A549 (cell line): ENCODE measurements around the gene PTPRG. TPM values are rescaled to one million over a fixed set of nuclear protein-coding genes. Genes with fewer than 3 reads are reported as not detected.
A peak's percentile ranks its signal among the peaks of the same experiment; 100 is the strongest.

Experiments used
- ATAC-seq, 2 experiments: fragments of 200-7000 bp in 1 of 2; fragments of >200 bp in 1 of 2; cut with Nextera tagmentation in 1 of 2; cut with Tn5 transposase in 1 of 2; 3 replicates each; pipeline versions ENCODE4 v1.8.0 to v1.9.1; 2018 to 2020; ENCODE audit warnings: mild to moderate bottlenecking in 1 of 2, moderate library complexity in 1 of 2
- CTCF ChIA-PET: fragments of 300-600 bp; sonication (Branson Sonifier 250); formaldehyde crosslinking; extraction: SDS; loops from one replicate; lab custom pipeline; 2021; ENCODE audit warnings: antibody characterized with exemption, inconsistent platforms; lab: Yijun Ruan, JAX
- POLR2A ChIA-PET: fragments of 350-600 bp; formaldehyde crosslinking; extraction: SDS; loops from one replicate; lab custom pipeline; 2021; ENCODE audit warnings: antibody characterized with exemption, inconsistent platforms; lab: Yijun Ruan, JAX
- DNase-seq, 2 experiments: peaks; one replicate each; pipeline versions ENCODE4 v3.0.0 to v3.0.0-alpha.2; 2011 to 2016; ENCODE audit warnings: low read depth in 1 of 2, low spot score in 1 of 2
- FAIRE-seq: peaks from 2 replicates; lab custom pipeline; 2011; peaks lifted over from hg19 to GRCh38; lab: Jason Lieb, UNC
- H3K27ac ChIP-seq, 2 experiments: fragments of >200 bp; sonication (Bioruptor Twin); formaldehyde crosslinking; 3 replicates each; pipeline ENCODE4 v1.5.1; 2016 to 2017
- H3K4me1 ChIP-seq: fragments of >200 bp; sonication (Bioruptor Twin); formaldehyde crosslinking; 3 replicates; pipeline ENCODE4 v1.6.1; 2016
- H3K4me2 ChIP-seq: fragments of >200 bp; sonication (Bioruptor Twin); formaldehyde crosslinking; 3 replicates; pipeline ENCODE4 v1.6.1; 2016
- H3K4me3 ChIP-seq: fragments of >200 bp; sonication (Bioruptor Twin); formaldehyde crosslinking; 3 replicates; pipeline ENCODE4 v1.5.1; 2016
- H3K9me3 ChIP-seq: fragments of >200 bp; sonication (Bioruptor Twin); formaldehyde crosslinking; 3 replicates; pipeline ENCODE4 v1.6.1; 2016
- CTCF ChIP-seq: fragments of >200 bp; sonication (Bioruptor Twin); formaldehyde crosslinking; IDR thresholded peaks from 3 replicates; pipeline ENCODE4 v1.5.1; 2016
- ELK1 ChIP-seq: fragments of 150-350 bp; IDR thresholded peaks from 2 replicates; pipeline ENCODE4 v1.6.1; 2014; ENCODE audit warnings: low read depth, mild to moderate bottlenecking, low read length
- FOSL2 ChIP-seq, 2 experiments: fragments of 450-650 bp in 1 of 2; fragments of >200 bp in 1 of 2; sonication (Bioruptor Twin) in 1 of 2; formaldehyde crosslinking; IDR thresholded peaks; 2 replicates each; pipeline versions ENCODE4 v1.5.0 to v1.6.1; 2016 to 2020; ENCODE audit warnings: mild to moderate bottlenecking in 1 of 2, moderate library complexity in 1 of 2
- KDM1A ChIP-seq: fragments of 200-600 bp; sonication (generic); IDR thresholded peaks from 2 replicates; pipeline ENCODE4 v1.6.1; 2016; ENCODE audit warnings: low read depth, mild to moderate bottlenecking
- MAFK ChIP-seq: fragments of 450-650 bp; IDR thresholded peaks from 2 replicates; pipeline ENCODE4 v1.6.1; 2014; ENCODE audit not compliant: partially characterized antibody
- PHF8 ChIP-seq: fragments of 200-600 bp; sonication (generic); IDR thresholded peaks from 2 replicates; pipeline ENCODE4 v1.6.1; 2016; ENCODE audit warnings: low read depth, mild to moderate bottlenecking, antibody characterized with exemption, moderate library complexity, borderline replicate concordance
- RAD21 ChIP-seq, 2 experiments: fragments of >200 bp in 1 of 2; sonication (Bioruptor Twin) in 1 of 2; formaldehyde crosslinking in 1 of 2; IDR thresholded peaks in 1 of 2; conservative IDR thresholded peaks in 1 of 2; 2 replicates in 1 of 2; 3 replicates in 1 of 2; pipeline ENCODE4 v1.6.1; 2012 to 2018; ENCODE audit warnings: inconsistent platforms in 1 of 2
- RARB ChIP-seq: fragments of 250-450 bp; sonication (Bioruptor Pico); IDR thresholded peaks from 2 replicates; pipeline ENCODE4 v1.8.0; 2021; ENCODE audit warnings: mild to moderate bottlenecking, moderate library complexity
- REST ChIP-seq: fragments of 200-600 bp; sonication (generic); IDR thresholded peaks from 2 replicates; pipeline ENCODE4 v1.6.1; 2016; ENCODE audit warnings: antibody characterized with exemption, mild to moderate bottlenecking, moderate library complexity
- RNF2 ChIP-seq: fragments of 200-600 bp; sonication (generic); IDR thresholded peaks from 2 replicates; pipeline ENCODE4 v1.6.1; 2016; ENCODE audit warnings: low read depth, mild to moderate bottlenecking, antibody characterized with exemption, moderate library complexity, borderline replicate concordance
- SMC3 ChIP-seq: fragments of >200 bp; sonication (Bioruptor Twin); formaldehyde crosslinking; IDR thresholded peaks from 3 replicates; pipeline ENCODE4 v1.6.1; 2018; ENCODE audit warnings: inconsistent platforms
- SREBF2 ChIP-seq: fragments of 450-650 bp; IDR thresholded peaks from 2 replicates; pipeline ENCODE4 v1.6.1; 2014; ENCODE audit warnings: mild to moderate bottlenecking, moderate library complexity
- ZFP36 ChIP-seq: fragments of 450-650 bp; IDR thresholded peaks from 2 replicates; pipeline ENCODE4 v1.6.1; 2014; ENCODE audit warnings: borderline replicate concordance; ENCODE audit not compliant: partially characterized antibody
- WGBS: methylation state at CpG from one replicate; pipeline ENCODE4 v1.1.6; 2017; ENCODE audit errors: missing lambda C conversion rate; 5-methylcytosine and 5-hydroxymethylcytosine counted together
- polyA plus RNA-seq, 4 experiments: library from polyadenylated mRNA; depleted of rRNA in 3 of 4; stranded (reverse); fragments of >200 nt; fragmentation: RNase III in 1 of 4; extraction: RNeasy Plus Mini Kit Qiagen cat#74134 plus additional on column Dnase treatment in 1 of 4; gene quantifications; 2 replicates in 3 of 4; 3 replicates in 1 of 4; pipeline ENCODE4 v1.2.3, GENCODE V29; 2011 to 2017

The PTPRG gene
- polyA plus RNA-seq, 2 of the 4 experiments (the other 2 are of a cell fraction), result 4.5 to 4.8 TPM

- H3K4me3 ChIP-seq, result no peak overlapping the region
- TF ChIP-seq ZFP36 (no peak), RNF2 (no peak), RARB (no peak), ELK1 (no peak), PHF8 (no peak)
- H3K4me1 ChIP-seq, result no peaks in the 10 kb centered on the region
- no peak overlapping the region for H3K4me2 ChIP-seq
- H3K9me3 ChIP-seq, result no peaks in the 10 kb centered on the region
- WGBS, result 67% methylated on average over 10 of the region's 10 CpGs
- ChIA-PET CTCF (interaction anchor here (0.6 kb wide), 2 partner anchors 586 to 872 kb away, joined by 3 to 4 read pairs; no protein-coding TSS in a partner anchor), POLR2A (no interaction called here)
- DNase-seq, result no peak
- FAIRE-seq, result no peak
- no peak overlapping the region for H3K27ac ChIP-seq
- ATAC-seq, result no peak
These were observed 622.6 kb downstream of the PTPRG start for GRCh38 chr3:62183969-62184368.

GRCh38 chr3:62184559-62184958 lies 623.2 kb downstream of the PTPRG start:
- FAIRE-seq, result no peak
- no peaks in the 10 kb centered on the region for H3K4me1 ChIP-seq

GRCh38 chr3:62187022-62187431 lies 625.7 kb downstream of the PTPRG start:
- FAIRE-seq, result no peak
- no peak for TF ChIP-seq FOSL2 (IDR thresholded peaks at IDR 0.05)
- no peak for TF ChIP-seq FOSL2 (CRISPR knock-in tag; IDR thresholded peaks at IDR 0.05)
- TF ChIP-seq CTCF, result peak; percentile 21; the same call in 1 of the 3 replicates
- CTCF ChIA-PET, result interaction anchor here (1.0 to 2.5 kb wide), 7 partner anchors 8 to 1426 kb away, joined by 3 to 8 read pairs (median 4); no protein-coding TSS in a partner anchor

More at GRCh38 chr3:62184559-62184958, 623.2 kb downstream of the PTPRG start:
- no peak overlapping the region for H3K4me2 ChIP-seq
- DNase-seq, result no peak
- WGBS, result 47% methylated on average over 5 of the region's 7 CpGs
- no peak overlapping the region for H3K27ac ChIP-seq
- no peak for TF ChIP-seq RAD21 (conservative IDR thresholded peaks at IDR 0.05 in 1 of 2, IDR thresholded peaks at IDR 0.05 in 1 of 2)
- TF ChIP-seq FOSL2 (IDR thresholded peaks at IDR 0.05), result no peak
- no peak for TF ChIP-seq FOSL2 (CRISPR knock-in tag; IDR thresholded peaks at IDR 0.05)
- no peak for TF ChIP-seq SREBF2
- no peak for TF ChIP-seq MAFK
- TF ChIP-seq, all 56 proteins: peak for 0
- Histone ChIP-seq H3K4me3 (no peak overlapping the region), H3K9me3 (no peaks in the 10 kb centered on the region)
- POLR2A ChIA-PET, result no interaction called here
- no peak for ATAC-seq
- CTCF ChIA-PET, result no interaction called here

GRCh38 chr3:62188681-62189375 lies 627.5 kb downstream of the PTPRG start:
- Histone ChIP-seq H3K4me3 (no peak overlapping the region), H3K4me2 (peak overlapping the region; percentile 54)
- DNase-seq (peak; percentile 58 to 61), ATAC-seq (peak; percentile 82 to 91; a peak in 5 of 6 replicates)
- 2% methylated on average over 16 of the region's 18 CpGs for WGBS
- TF ChIP-seq RAD21 (conservative IDR thresholded peaks at IDR 0.05 in 1 of 2, IDR thresholded peaks at IDR 0.05 in 1 of 2) (peak; percentile 73 to 76), REST (no peak), KDM1A (no peak), SMC3 (peak; percentile 60; the same call in 2 of the 3 replicates), PHF8 (no peak), CTCF (peak; percentile 63)
- TF ChIP-seq, all 56 proteins: peak for 3
- Histone ChIP-seq H3K4me1 (no peaks in the 10 kb centered on the region), H3K27ac (no peak overlapping the region), H3K9me3 (no peaks in the 10 kb centered on the region)
- FAIRE-seq, result no peak
- CTCF ChIA-PET, result interaction anchor here (0.6 to 2.5 kb wide), 15 partner anchors 9 to 1330 kb away, joined by 3 to 11 read pairs (median 4); no protein-coding TSS in a partner anchor
- POLR2A ChIA-PET, result no interaction called here

More at GRCh38 chr3:62187022-62187431, 625.7 kb downstream of the PTPRG start:
- H3K4me1 ChIP-seq, result no peaks in the 10 kb centered on the region
- 39% methylated on average over 7 of the region's 7 CpGs for WGBS
- H3K27ac ChIP-seq, result no peak overlapping the region
- no peak overlapping the region for H3K4me3 ChIP-seq
- H3K9me3 ChIP-seq, result no peaks in the 10 kb centered on the region
- peak in 1 of 2 experiments; percentile 6 for DNase-seq
- no peak overlapping the region for H3K4me2 ChIP-seq
- ATAC-seq, result peak in 1 of 2 experiments; percentile 49; a peak in 2 of 6 replicates
- POLR2A ChIA-PET, result no interaction called here
